Measurements from ENCODE around the gene TMEM255A.
A peak's percentile ranks its signal among the peaks of the same experiment; 100 is the strongest.

TMEM255A gene

GRCh38 chrX:120334151-120334550 lies 22.9 kb upstream of the TMEM255A start:
- no peak overlapping the region for H3K27ac ChIP-seq
- H3K4me3 ChIP-seq: no peak overlapping the region
- H4K20me1 ChIP-seq: no peaks in the 10 kb centered on the region
- peaks cover 38% of the 10 kb centered on the region for H3K9me3 ChIP-seq
- no peaks in the 10 kb centered on the region for H3K36me3 ChIP-seq
- TF ChIP-seq Cebpa-rat (IDR thresholded peaks at IDR 0.05): no peak
- H3K27me3 ChIP-seq: no peaks in the 10 kb centered on the region
- H3K4me2 ChIP-seq: no peak overlapping the region
- H3K4me1 ChIP-seq: peaks cover 5% of the 10 kb centered on the region
- H3K9ac ChIP-seq: no peak overlapping the region

GRCh38 chrX:120332394-120332793 lies 21.1 kb upstream of the TMEM255A start:
- no peak overlapping the region for H3K9ac ChIP-seq
- H3K9me3 ChIP-seq: peaks cover 22% of the 10 kb centered on the region
- no peak overlapping the region for H3K4me3 ChIP-seq
- H3K4me2 ChIP-seq: no peak overlapping the region
- H3K36me3 ChIP-seq: no peaks in the 10 kb centered on the region
- H3K4me1 ChIP-seq: peaks cover 5% of the 10 kb centered on the region
- no peaks in the 10 kb centered on the region for H3K27me3 ChIP-seq
- no peak for TF ChIP-seq Cebpa-rat (IDR thresholded peaks at IDR 0.05)
- no peak overlapping the region for H3K27ac ChIP-seq
- no peaks in the 10 kb centered on the region for H4K20me1 ChIP-seq

- Histone ChIP-seq H3K9ac (no peak overlapping the region), H3K9me3 (peaks cover 9% of the 10 kb centered on the region), H3K4me3 (no peak overlapping the region), H3K4me2 (no peak overlapping the region), H3K27ac (no peak overlapping the region), H4K20me1 (no peaks in the 10 kb centered on the region), H3K27me3 (no peaks in the 10 kb centered on the region), H3K36me3 (no peaks in the 10 kb centered on the region), H3K4me1 (peaks cover 5% of the 10 kb centered on the region)
- no peak for TF ChIP-seq Cebpa-rat (IDR thresholded peaks at IDR 0.05)
These were observed 19.9 kb upstream of the TMEM255A start for GRCh38 chrX:120331116-120331515.

GRCh38 chrX:120321520-120322281 lies 10.4 kb upstream of the TMEM255A start:
- no peak for TF ChIP-seq Cebpa-rat (IDR thresholded peaks at IDR 0.05)
- Histone ChIP-seq H3K27ac (no peak overlapping the region), H3K9ac (no peak overlapping the region), H3K27me3 (no peaks in the 10 kb centered on the region), H4K20me1 (no peaks in the 10 kb centered on the region), H3K4me2 (no peak overlapping the region), H3K4me3 (no peak overlapping the region), H3K36me3 (no peaks in the 10 kb centered on the region), H3K4me1 (no peaks in the 10 kb centered on the region), H3K9me3 (no peaks in the 10 kb centered on the region)

GRCh38 chrX:120318411-120318810 lies 7.2 kb upstream of the TMEM255A start:
- H3K27me3 ChIP-seq: peaks cover 5% of the 10 kb centered on the region; the same call in 1 of the 2 replicates
- no peaks in the 10 kb centered on the region for H3K4me1 ChIP-seq
- H3K36me3 ChIP-seq: no peaks in the 10 kb centered on the region
- no peak for TF ChIP-seq Cebpa-rat (IDR thresholded peaks at IDR 0.05)
- H3K4me2 ChIP-seq: no peak overlapping the region
- no peak overlapping the region for H3K9ac ChIP-seq
- H4K20me1 ChIP-seq: no peaks in the 10 kb centered on the region
- no peak overlapping the region for H3K4me3 ChIP-seq
- H3K27ac ChIP-seq: no peak overlapping the region
- no peaks in the 10 kb centered on the region for H3K9me3 ChIP-seq

- H3K9me3 ChIP-seq: no peaks in the 10 kb centered on the region
- H4K20me1 ChIP-seq: no peaks in the 10 kb centered on the region
- H3K4me3 ChIP-seq: no peak overlapping the region
- peaks cover 21% of the 10 kb centered on the region for H3K27me3 ChIP-seq
- no peaks in the 10 kb centered on the region for H3K4me1 ChIP-seq
- H3K9ac ChIP-seq: no peak overlapping the region
- H3K36me3 ChIP-seq: no peaks in the 10 kb centered on the region
- no peak overlapping the region for H3K4me2 ChIP-seq
- no peak overlapping the region for H3K27ac ChIP-seq
- TF ChIP-seq Cebpa-rat (IDR thresholded peaks at IDR 0.05): no peak
These were observed 5.5 kb upstream of the TMEM255A start for GRCh38 chrX:120316587-120317283.

- TF ChIP-seq Cebpa-rat (IDR thresholded peaks at IDR 0.05): no peak
- Histone ChIP-seq H3K4me3 (no peak overlapping the region), H3K36me3 (no peaks in the 10 kb centered on the region), H3K4me2 (no peak overlapping the region), H3K9ac (no peak overlapping the region), H3K27me3 (peaks cover 31% of the 10 kb centered on the region), H3K27ac (no peak overlapping the region), H3K9me3 (peaks cover 6% of the 10 kb centered on the region), H4K20me1 (no peaks in the 10 kb centered on the region), H3K4me1 (no peaks in the 10 kb centered on the region)
These were observed 4.5 kb upstream of the TMEM255A start for GRCh38 chrX:120315776-120316175.

GRCh38 chrX:120311727-120312063 lies 434 bp upstream of the TMEM255A start:
- Histone ChIP-seq H3K9ac (no peak overlapping the region), H3K9me3 (peaks cover 22% of the 10 kb centered on the region), H4K20me1 (no peaks in the 10 kb centered on the region), H3K27ac (no peak overlapping the region), H3K36me3 (no peaks in the 10 kb centered on the region), H3K4me3 (no peak overlapping the region), H3K4me2 (no peak overlapping the region), H3K4me1 (peaks cover 12% of the 10 kb centered on the region; the same call in 1 of the 2 replicates), H3K27me3 (peaks cover 72% of the 10 kb centered on the region)
- TF ChIP-seq Cebpa-rat (IDR thresholded peaks at IDR 0.05): no peak

GRCh38 chrX:120309873-120310705 lies 1.2 kb downstream of the TMEM255A start:
- peaks cover 81% of the 10 kb centered on the region for H3K27me3 ChIP-seq
- no peak overlapping the region for H3K27ac ChIP-seq
- H3K4me3 ChIP-seq: peak overlapping the region; percentile 51
- TF ChIP-seq Cebpa-rat (IDR thresholded peaks at IDR 0.05): no peak
- H3K36me3 ChIP-seq: no peaks in the 10 kb centered on the region
- H3K4me2 ChIP-seq: peak overlapping the region; percentile 61
- peaks cover 22% of the 10 kb centered on the region for H3K9me3 ChIP-seq
- H4K20me1 ChIP-seq: no peaks in the 10 kb centered on the region
- H3K4me1 ChIP-seq: peaks cover 12% of the 10 kb centered on the region; the same call in 1 of the 2 replicates
- no peak overlapping the region for H3K9ac ChIP-seq

All from BLaER1 (cell line).